Spleen (tissue), 11 donors: ENCODE data around the gene CXCL16. TPM values are rescaled to one million over a fixed set of nuclear protein-coding genes. Genes with fewer than 3 reads are reported as not detected.
A peak's percentile ranks its signal among the peaks of the same experiment; 100 is the strongest.

ENCODE experiments used
- DNase-seq: peaks from one replicate; pipeline ENCODE4 v3.0.0-alpha.2; 2020
- H3K27ac ChIP-seq, 8 donors: fragments of 200-600 bp; sonication (generic) in 7 of 8; 1 replicate in 4 of 8; 2 replicates in 4 of 8; pipeline versions ENCODE4 v1.5.0 to v1.8.0; 2016 to 2021; ENCODE audit warnings: inconsistent platforms in 4 of 8, mild to moderate bottlenecking in 4 of 8, moderate library complexity in 1 of 8
- H3K27me3 ChIP-seq, 7 donors: fragments of 200-600 bp; sonication (generic) in 6 of 7; replicated peaks in 1 of 7; 1 replicate in 4 of 7; 2 replicates in 3 of 7; pipeline versions ENCODE4 v1.5.0 to v1.8.0; 2016 to 2021; ENCODE audit warnings: inconsistent platforms in 3 of 7, mild to moderate bottlenecking in 1 of 7
- H3K36me3 ChIP-seq, 6 donors: fragments of 200-600 bp; sonication (generic) in 5 of 6; 1 replicate in 4 of 6; 2 replicates in 2 of 6; pipeline versions ENCODE4 v1.5.0 to v1.8.0; 2016 to 2021; ENCODE audit warnings: inconsistent platforms in 2 of 6
- H3K4me1 ChIP-seq, 6 donors: fragments of 200-600 bp; sonication (generic) in 5 of 6; 1 replicate in 3 of 6; 2 replicates in 3 of 6; pipeline versions ENCODE4 v1.5.0 to v1.8.0; 2016 to 2021; ENCODE audit warnings: inconsistent platforms in 3 of 6
- H3K4me3 ChIP-seq, 8 donors: fragments of 200-600 bp; sonication (generic) in 7 of 8; 1 replicate in 4 of 8; 2 replicates in 4 of 8; pipeline versions ENCODE4 v1.5.0 to v1.8.0; 2016 to 2021; ENCODE audit warnings: inconsistent platforms in 4 of 8, mild to moderate bottlenecking in 4 of 8, moderate library complexity in 2 of 8
- H3K9me3 ChIP-seq, 8 donors: fragments of 200-600 bp; sonication (generic) in 7 of 8; 1 replicate in 4 of 8; 2 replicates in 4 of 8; pipeline versions ENCODE4 v1.5.0 to v1.8.0; 2016 to 2021; ENCODE audit warnings: inconsistent platforms in 4 of 8
- POLR2A ChIP-seq, 3 donors: fragments of 450-650 bp; IDR thresholded peaks; one replicate each; pipeline ENCODE4 v1.5.1; 2017; ENCODE audit warnings: antibody characterized with exemption in 3 of 3, mild to moderate bottlenecking in 1 of 3
- POLR2AphosphoS5 ChIP-seq, 3 donors: sonication (generic); formaldehyde crosslinking; IDR thresholded peaks; one replicate each; pipeline ENCODE4 v1.5.1; 2017; ENCODE audit warnings: antibody characterized with exemption in 3 of 3
- WGBS, 5 donors: extraction: QIAGEN DNeasy Blood & Tissue Kit in 3 of 5; methylation state at CpG; one replicate each; pipeline versions ENCODE4 v1.1.5 to v1.1.7; 2013 to 2018; 5-methylcytosine and 5-hydroxymethylcytosine counted together
- intact Hi-C: fragments of 100-400 bp; cut with DNase I; formaldehyde crosslinking; loops from one replicate; pipeline ENCODE4 v1.15.0; 2023; ENCODE audit warnings: low total_unique reads
- polyA plus RNA-seq, 3 donors: library from polyadenylated mRNA; stranded (reverse); fragments of 200-250 nt; gene quantifications; one replicate each; pipeline ENCODE4 v1.2.1, GENCODE V29; 2013
- total RNA-seq, 7 donors: library from RNA; depleted of rRNA in 3 of 7; stranded (reverse); fragments of >200 nt in 3 of 7; fragmentation: NEBNext Ultra II Directional in 4 of 7; extraction: Animal tissue kit (Norgen Biotek cat#: 25700) in 4 of 7; gene quantifications; one replicate each; pipeline versions ENCODE4 v1.1.0 to v1.2.1, GENCODE V29; 2016 to 2021
- TF ChIP-seq, protein P1 (sequence below), 11 experiments: fragments of 200-600 bp in 7 of 11; fragments of 450-650 bp in 4 of 11; sonication (generic) in 4 of 11; IDR thresholded peaks in 8 of 11; conservative IDR thresholded peaks in 3 of 11; 1 replicate in 7 of 11; 2 replicates in 4 of 11; pipeline versions ENCODE4 v1.4.0 to v1.8.0; 2016 to 2021; ENCODE audit warnings: antibody characterized with exemption in 11 of 11, inconsistent platforms in 4 of 11, mild to moderate bottlenecking in 1 of 11
- donor health status: healthy with polysubstance abuse.
- donor health status: DM: no; HTN: no; CAD: no; lungs with moderate emphysema.
- donor health status: DM: no; HTN: no; CAD: no.
- donor health status: Bipolar disorder and iron deficiency.
- donor health status: healthy.
- donor health status: DM: no; HTN: no; CAD: no.
- donor health status: DM: yes; HTN: yes; CAD: no.

CXCL16 gene
- total and polyA plus RNA-seq, 10 donors = 11.5 to 104 (median 58.7) TPM

DNA sequence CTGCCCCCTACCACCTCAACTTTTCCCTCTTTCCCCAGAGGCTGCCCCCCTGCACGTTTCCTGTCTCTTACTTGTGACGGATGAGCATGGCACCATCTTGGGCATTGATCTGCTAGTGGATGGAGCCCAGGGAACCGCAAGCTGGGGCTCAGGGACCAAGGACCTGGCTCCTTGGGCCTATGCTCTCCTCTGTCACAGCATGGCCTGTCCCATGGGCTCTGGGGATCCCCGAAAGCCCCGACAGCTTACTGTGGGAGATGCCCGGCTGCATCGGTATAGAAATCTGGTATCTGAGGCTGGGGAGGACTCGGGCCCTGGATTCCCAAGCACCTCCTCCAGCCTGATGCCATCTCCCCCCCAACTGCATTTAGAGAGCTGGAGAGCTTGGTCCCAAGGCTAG is 1.8 kb upstream of the CXCL16 start:
- WGBS, 5 donors = 89 to 98% (median 94%) methylated on average over 3 to 8 of the region's 8 CpGs
- no peak for DNase-seq
- intact Hi-C loops = no loop called here
- H3K9me3 ChIP-seq = no peaks in the 10 kb centered on the region
- H3K36me3 ChIP-seq = no peaks in the 10 kb centered on the region
- H3K27me3 ChIP-seq = peaks cover 0 to 63% (median 3%) of the 10 kb centered on the region in 7 donors
- peaks cover 3 to 54% (median 26%) of the 10 kb centered on the region in 6 donors for H3K4me1 ChIP-seq
- no peak for TF ChIP-seq POLR2AphosphoS5 (IDR thresholded peaks at IDR 0.05)
- TF ChIP-seq, protein P1, sequence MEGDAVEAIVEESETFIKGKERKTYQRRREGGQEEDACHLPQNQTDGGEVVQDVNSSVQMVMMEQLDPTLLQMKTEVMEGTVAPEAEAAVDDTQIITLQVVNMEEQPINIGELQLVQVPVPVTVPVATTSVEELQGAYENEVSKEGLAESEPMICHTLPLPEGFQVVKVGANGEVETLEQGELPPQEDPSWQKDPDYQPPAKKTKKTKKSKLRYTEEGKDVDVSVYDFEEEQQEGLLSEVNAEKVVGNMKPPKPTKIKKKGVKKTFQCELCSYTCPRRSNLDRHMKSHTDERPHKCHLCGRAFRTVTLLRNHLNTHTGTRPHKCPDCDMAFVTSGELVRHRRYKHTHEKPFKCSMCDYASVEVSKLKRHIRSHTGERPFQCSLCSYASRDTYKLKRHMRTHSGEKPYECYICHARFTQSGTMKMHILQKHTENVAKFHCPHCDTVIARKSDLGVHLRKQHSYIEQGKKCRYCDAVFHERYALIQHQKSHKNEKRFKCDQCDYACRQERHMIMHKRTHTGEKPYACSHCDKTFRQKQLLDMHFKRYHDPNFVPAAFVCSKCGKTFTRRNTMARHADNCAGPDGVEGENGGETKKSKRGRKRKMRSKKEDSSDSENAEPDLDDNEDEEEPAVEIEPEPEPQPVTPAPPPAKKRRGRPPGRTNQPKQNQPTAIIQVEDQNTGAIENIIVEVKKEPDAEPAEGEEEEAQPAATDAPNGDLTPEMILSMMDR (IDR thresholded peaks at IDR 0.05 in 8 of 11, conservative IDR thresholded peaks at IDR 0.05 in 3 of 11) = no peak
- no peak for TF ChIP-seq POLR2A (IDR thresholded peaks at IDR 0.05)
- H3K4me3 ChIP-seq = no peak overlapping the region
- no peak overlapping the region for H3K27ac ChIP-seq

DNA sequence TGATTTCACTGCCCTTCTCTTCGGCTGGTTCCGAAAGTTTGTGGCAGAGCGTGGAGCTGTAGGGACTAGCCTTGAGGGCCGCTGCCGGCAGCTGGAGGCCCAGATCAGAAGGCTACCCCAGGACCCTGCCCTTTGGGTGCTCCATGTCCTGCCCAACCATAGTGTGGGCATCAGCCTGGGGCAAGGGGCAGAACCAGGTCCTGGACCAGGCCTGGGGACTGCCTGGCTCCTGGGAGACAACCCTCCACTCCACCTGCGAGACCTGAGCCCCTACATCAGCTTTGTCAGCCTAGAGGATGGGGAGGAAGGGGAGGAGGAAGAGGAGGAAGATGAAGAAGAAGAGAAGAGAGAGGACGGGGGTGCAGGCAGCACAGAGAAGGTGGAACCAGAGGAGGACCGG is 856 bp upstream of the CXCL16 start:
- Histone ChIP-seq H3K27me3 (peaks cover 0 to 57% (median 3%) of the 10 kb centered on the region in 7 donors), H3K4me3 (peak overlapping the region in 2 of 8 donors; percentile 87 to 91), H3K9me3 (no peaks in the 10 kb centered on the region), H3K36me3 (no peaks in the 10 kb centered on the region), H3K27ac (peak overlapping the region in 1 of 8 donors; percentile 87), H3K4me1 (peaks cover 5 to 59% (median 27%) of the 10 kb centered on the region in 6 donors)
- WGBS, 5 donors = 91 to 97% (median 94%) methylated on average over 7 to 8 of the region's 8 CpGs
- intact Hi-C loops = no loop called here
- DNase-seq = no peak
- TF ChIP-seq POLR2A (IDR thresholded peaks at IDR 0.05) (no peak), POLR2AphosphoS5 (IDR thresholded peaks at IDR 0.05) (no peak)
- TF ChIP-seq, protein P1 (IDR thresholded peaks at IDR 0.05 in 8 of 11, conservative IDR thresholded peaks at IDR 0.05 in 3 of 11) = no peak

DNA sequence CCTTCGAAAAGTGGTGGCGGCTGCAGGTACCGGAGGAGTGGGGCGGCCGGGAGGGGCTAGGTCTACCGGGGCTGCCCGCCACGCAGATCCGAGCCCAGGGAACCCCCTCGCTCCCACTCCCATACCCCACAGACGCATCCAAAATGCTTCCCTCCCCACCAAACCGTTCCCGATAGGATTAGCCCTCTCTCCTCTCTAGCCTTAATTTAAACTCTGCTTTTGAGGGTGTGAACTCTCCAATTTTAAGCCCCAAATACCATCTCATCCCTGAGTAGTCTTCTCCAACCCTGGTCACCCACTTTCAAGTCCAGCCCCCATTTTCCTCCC is 260 bp upstream of the CXCL16 start:
- H3K4me3 ChIP-seq = peak overlapping the region; percentile 60 to 91 (median 80)
- H3K36me3 ChIP-seq = peaks cover 0 to 6% (median 0%) of the 10 kb centered on the region in 6 donors
- H3K27ac ChIP-seq = peak overlapping the region in 6 of 8 donors; percentile 45 to 87 (median 81)
- WGBS, 5 donors = 15 to 19% (median 17%) methylated on average over 8 to 13 of the region's 13 CpGs
- peaks cover 5 to 59% (median 31%) of the 10 kb centered on the region in 6 donors for H3K4me1 ChIP-seq
- DNase-seq = no peak
- no peaks in the 10 kb centered on the region for H3K9me3 ChIP-seq
- peaks cover 0 to 51% (median 1%) of the 10 kb centered on the region in 7 donors for H3K27me3 ChIP-seq
- TF ChIP-seq POLR2AphosphoS5 (IDR thresholded peaks at IDR 0.05) = no peak
- TF ChIP-seq, protein P1 (IDR thresholded peaks at IDR 0.05 in 8 of 11, conservative IDR thresholded peaks at IDR 0.05 in 3 of 11) = no peak
- no peak for TF ChIP-seq POLR2A (IDR thresholded peaks at IDR 0.05)
- intact Hi-C loops = no loop called here

DNA sequence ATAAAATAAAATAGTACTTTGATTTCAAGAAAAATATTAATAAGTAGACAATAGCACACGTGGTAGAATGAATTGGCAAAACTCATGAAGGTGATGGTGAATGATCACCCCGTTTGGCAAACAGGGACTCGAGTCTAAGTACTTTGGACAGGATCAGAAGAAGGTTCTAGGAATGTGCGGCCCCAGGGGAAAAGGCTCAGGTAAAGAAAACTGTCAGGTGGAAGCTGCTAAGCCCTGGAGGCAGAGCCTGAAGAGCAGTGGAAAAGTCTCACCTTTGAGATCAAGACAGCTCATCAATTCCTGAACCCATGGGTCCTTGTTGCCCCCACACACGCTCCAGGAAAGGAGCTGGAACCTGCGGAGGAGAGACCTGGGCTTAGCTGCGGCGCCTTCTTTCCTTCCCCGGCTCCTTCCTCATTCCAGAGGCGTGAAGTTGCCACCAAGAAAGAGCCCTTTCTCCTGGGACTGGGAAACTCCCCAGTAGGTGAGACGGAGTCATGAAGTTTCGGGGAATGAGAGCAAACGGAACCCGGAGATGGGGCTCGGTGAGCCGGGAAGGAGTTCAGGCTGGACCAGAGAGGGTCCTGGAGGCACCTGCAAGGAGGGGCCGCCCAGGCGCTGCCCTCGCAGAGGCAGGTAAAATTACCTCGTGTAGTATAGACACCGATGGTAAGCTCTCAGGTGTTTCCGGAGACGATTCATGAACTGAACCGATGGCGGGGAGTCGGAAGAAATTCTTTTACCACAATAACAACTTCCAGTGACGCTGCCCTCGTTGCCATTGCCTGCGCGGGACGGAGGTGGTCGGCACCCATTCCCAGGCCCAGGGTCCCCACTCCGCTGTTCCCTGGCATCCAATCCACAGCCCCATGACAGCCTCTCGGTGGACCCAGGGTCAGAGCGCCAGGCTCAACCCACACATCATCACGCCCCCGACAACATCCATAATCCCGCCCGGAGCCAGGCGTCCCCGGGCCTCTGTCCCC is 1.3 kb downstream of the CXCL16 start:
- TF ChIP-seq, protein P1 (IDR thresholded peaks at IDR 0.05 in 8 of 11, conservative IDR thresholded peaks at IDR 0.05 in 3 of 11) = no peak
- TF ChIP-seq POLR2AphosphoS5 (IDR thresholded peaks at IDR 0.05) (no peak), POLR2A (IDR thresholded peaks at IDR 0.05) (no peak)
- Histone ChIP-seq H3K27ac (peak overlapping the region in 7 of 8 donors; percentile 52 to 87 (median 78)), H3K4me3 (peak overlapping the region; percentile 60 to 91 (median 80)), H3K4me1 (peaks cover 7 to 73% (median 40%) of the 10 kb centered on the region in 6 donors), H3K9me3 (no peaks in the 10 kb centered on the region), H3K36me3 (peaks cover 0 to 19% (median 0%) of the 10 kb centered on the region in 6 donors), H3K27me3 (peaks cover 0 to 35% (median 0%) of the 10 kb centered on the region in 7 donors)
- peak; percentile 79 for DNase-seq
- intact Hi-C loops = loop anchor here (10.0 kb wide), 1 partner anchor 46 kb away; the partner anchor contains the start of genes GLTPD2 and VMO1
- WGBS, 5 donors = 17 to 29% (median 21%) methylated on average over 26 to 41 of the region's 41 CpGs
